ENCODE results near the gene DSTYK.
"Not testable (repeated sequence)": the region's sequence is repeated elsewhere in the genome, so short reads cannot be mapped to it uniquely, and the experiment has no call there.

Gene DSTYK

DNA sequence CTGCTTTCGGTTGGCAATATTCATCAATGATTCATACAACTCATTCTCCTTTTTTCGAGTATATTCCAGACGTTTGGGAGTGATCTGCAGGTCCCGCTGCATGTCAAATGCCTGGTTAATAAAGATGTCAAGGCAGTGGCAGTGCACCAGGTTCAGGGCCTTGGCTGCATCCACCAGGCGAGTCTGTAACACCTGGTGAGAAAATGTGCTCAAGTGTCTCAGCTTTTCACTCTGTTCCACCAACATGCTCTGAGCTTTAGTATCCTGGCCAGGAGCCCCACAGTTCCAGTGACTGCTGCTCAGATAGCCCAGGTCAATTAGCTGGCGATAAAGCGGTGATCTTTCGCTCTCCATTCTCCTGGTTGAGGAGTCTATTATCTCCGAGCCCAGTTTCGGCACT is 42.3 kb downstream of the DSTYK start:
- no peak for DNase-seq

DNA sequence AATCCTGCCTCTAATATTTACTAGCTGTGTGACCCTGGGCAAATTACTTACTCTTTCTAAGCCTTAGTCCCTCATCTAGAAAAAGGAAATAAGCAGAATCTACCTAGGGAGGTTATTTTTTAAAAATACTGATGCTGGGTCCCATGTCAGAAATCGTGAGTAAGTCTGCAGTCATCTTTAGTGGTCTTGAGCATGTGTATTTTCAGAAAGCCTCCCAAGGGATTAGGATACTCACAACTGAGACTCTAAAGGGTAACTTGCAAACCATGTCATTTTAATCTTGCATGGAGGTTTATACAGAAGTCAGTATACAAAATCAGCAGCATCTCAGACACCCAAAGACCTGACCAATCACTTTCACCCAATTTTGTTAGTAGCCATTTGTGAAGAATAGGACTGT is 43.2 kb downstream of the DSTYK start:
- no peak for DNase-seq

DNA sequence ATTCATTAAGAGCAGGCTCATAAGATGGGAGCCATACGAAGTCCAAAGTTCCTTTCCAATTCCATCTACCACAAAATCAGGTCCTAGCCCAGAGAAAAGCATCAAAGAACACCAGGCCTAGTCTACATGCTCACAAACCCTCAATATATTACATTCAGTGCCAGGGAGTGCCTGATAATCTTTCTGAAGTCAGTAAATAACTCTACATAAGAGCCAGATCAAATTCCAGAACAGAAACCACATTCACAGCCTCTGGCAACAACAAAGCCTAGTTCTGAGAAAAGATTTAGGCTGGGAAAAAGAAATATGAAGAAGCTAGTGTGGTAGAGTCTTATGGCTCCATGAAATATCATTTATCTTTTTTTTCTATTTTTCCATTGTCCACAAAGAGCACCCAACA is 49.2 kb downstream of the DSTYK start:
- no peak for DNase-seq

DNA sequence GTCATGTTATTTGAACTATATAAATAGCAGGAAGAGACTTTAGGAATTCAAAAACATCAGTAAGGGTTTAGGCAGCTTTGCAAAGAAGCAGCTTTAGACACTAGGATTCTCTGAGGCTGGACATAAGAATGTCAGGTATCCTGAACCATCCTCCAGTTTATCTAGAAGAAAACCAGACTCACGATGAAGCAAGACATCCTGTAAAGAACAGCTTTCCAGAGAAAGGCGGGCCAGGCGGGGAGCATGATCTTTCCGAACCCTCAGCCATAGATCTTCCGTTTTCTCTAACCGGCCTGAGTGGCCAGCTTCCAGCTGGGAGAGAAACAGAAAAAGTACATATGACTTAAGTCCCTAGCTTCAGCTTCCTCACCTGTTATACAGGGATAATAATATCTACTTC is 50.4 kb downstream of the DSTYK start:
- no peak for DNase-seq

DNA sequence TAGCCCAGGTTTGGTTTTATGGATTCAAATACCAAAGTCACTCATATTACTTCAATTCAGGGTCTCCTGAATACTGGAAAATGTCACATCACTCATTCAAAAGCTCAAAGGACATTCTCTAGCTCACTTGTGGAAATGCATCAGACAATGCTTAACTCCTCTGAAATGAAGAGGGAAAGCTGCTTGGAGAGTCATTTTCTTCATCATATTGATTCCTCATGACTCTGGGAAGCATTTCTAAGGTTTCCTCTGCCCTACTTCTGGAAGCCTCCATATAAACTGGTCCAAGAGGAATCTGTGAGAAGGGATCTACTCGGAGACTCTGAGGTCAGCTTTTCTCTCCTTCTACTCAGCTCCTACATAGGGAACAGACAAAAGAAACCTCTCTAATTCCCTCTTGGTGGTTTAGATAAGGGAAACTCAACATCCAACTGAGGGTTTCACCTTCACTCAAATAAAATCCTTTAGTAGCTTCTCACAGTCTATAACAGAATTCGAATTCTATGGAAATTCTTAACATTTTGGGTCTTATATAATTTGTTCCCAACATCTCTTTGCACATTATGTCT is 53.4 kb downstream of the DSTYK start:
- no peak for DNase-seq

DNA sequence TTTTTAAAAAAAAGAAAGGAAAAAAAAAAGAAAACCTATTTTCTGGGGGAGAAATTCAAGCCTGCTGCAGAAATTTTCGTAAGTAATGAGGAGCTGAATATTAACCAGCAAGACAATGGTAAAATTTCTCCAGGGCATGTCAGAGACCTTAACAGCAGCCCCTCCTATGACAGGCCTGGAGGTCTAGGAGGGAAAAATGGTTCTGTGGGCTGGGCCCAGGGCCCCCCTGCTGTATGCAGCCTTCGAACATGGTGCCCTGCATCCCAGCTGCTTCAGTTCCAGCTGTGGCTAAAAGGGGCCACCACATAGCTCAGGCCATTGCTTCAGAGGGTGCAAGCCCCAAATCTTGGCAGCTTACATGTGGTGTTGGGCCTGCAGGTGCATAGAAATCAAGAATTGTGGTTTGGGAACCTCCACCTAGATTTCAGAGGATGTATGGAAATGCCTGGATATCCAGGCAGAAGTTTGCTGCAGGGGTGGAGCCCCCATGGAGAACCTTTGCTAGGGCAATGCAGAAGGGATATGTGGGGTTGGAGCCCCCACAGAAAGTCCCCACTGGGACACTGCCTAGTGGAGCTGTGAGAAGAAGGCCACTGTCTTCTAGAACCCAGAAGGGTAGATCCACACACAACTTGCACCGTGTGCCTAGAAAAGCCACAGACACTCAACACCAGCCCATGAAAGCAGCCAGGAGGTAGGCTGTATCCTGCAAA is 55.7 kb downstream of the DSTYK start:
- not testable (repeated sequence) for DNase-seq

DNA sequence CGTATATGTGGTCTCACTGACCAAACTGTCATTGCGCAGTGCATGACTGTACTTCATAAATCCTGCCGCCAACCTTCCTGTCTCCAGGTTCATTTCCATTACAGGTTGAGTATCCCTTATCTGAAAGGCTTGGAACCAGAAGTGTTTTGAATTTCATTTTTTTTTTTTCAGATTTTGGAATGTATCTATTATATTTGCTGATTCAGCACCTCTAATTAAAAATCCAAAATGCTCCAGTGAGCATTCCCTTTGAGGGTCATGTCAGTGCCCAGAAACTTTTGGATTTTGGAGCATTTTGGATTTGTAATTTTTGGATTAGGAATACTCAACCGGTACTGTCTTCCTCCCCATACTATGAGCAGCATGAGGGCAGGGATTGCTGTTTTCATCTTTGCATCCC is 59.0 kb downstream of the DSTYK start:
- DNase-seq = no peak

DNA sequence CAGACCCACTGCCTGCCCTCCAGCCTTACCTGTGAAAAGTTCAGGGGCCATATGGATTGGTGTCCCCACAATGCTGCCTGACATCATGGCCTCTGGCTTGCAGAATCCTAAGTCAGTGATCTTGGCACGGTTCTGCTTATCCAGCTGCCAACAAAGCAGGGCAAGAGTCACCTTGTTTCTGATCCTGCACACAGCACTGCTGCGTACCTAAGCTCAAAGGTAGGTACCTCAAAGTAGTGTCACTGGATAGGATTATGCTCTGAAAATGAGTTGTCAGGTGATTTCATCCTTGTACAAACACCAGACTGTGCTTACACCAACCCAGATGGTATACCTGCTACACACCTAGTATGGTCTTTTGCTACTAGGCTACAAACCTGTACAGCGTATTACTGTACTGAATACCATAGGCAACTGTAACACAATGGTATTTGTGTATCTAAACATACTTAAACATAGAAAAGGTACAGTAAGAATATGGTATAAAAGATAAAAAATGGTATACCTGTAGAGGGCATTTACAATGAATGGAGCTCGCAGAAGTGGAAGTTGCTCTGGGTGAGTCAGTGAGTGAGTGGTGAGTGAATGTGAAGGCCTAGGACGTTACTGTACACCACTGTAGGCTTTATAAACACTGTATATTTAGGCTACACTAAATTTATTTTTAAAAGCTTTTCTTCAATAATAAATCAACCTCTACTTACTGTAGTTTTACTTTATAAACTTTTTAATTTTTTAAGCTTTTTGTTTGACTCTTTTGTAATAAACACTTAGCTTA is 60.7 kb downstream of the DSTYK start:
- no peak for DNase-seq

DNA sequence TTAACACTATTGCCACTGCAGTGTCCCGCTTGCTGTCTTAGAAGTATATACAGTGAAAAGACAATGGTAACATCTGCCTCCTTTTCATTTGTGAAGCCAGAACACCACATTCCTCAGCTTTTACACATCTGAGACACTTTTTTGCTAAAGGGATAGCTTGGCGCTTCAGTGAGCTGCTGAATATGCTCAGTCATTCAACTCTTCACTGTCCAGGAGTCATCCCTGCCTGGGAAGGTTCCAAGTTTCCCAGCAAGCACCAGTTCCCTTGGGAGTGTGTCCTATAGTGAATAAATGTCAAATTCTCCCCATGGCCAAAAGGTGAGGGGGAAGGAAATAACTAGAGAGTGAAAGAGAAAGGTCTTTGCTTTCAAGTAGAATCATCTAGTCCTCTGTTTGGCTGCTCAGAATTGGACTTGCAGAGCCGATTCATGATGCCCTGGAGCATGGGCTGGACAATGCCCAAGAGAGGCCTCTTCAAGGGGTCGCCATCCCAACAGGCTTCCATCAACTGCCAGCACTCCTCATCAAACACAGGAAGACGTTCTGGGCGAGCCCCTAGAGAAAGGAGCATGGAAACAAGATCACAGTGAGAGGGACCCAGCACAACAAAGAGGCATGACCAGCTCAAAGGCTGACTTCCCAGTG is 64.2 kb downstream of the DSTYK start:
- DNase-seq = no peak

DNA sequence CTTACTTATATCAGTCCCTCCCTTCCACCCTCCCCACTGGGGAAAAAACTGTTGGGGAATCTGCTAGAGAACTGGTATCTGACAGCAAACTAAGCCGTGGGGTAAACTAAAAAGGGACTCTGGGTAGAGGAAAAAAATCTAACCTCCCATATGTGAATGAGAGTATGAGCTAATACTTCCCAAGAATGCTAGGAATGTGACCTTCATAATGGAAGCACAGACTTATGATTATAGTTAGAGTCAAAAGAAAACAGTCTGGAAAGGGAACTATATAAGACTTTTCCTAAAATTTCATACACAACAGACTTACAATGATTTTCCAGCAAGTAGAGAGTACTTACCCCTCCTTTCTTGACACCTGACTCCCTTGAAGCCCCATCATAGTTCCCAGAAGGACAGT is 66.8 kb downstream of the DSTYK start:
- DNase-seq = no peak

DNA sequence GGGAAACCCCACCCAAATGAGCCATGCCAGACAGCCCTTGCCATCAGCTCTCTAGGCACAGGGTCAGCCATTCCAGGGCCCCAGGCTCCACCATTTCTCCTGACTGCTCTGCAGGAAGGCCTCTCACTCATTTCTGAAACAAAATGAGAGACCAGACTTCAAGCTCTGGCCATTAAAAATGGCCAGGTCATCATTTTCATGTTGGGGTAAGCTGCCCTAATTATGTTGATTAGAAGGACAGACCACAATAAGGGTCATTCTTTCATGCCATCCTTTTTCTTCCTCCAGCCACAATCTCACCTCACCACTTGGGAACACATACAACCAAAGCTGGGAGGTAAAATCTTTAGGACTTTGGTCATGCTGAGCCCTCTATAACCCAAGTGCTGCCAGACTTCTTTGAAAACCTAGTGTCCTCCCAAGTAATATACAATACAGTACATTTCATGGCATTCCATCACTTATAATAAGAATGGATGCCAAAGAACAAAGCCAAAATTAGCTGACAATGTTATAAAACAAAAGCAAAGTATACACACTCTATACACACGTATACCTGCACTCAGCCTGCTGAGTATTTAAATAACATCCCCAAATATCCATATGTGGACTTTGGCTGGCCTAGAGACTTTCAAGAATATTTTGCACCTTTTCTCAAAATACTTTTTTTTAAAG is 67.3 kb downstream of the DSTYK start:
- no peak for DNase-seq

DNA sequence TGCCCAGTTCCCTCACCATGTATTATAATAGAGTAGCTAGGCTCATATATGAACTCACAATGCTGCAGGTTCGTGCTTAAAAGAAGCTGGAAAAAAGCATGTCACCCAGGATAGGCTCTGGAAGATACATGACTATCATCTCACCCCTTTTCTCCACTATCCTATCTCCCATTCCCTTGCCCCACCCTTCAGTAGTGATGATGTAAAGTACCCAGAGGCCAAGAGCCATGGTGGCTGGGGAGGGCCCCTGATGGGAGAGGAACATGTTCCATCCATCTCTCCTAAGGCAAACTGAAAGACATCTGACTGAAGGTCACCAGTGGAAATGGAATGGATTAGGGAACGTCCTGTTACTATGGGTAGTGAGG is 69.4 kb downstream of the DSTYK start:
- no peak for DNase-seq

DNA sequence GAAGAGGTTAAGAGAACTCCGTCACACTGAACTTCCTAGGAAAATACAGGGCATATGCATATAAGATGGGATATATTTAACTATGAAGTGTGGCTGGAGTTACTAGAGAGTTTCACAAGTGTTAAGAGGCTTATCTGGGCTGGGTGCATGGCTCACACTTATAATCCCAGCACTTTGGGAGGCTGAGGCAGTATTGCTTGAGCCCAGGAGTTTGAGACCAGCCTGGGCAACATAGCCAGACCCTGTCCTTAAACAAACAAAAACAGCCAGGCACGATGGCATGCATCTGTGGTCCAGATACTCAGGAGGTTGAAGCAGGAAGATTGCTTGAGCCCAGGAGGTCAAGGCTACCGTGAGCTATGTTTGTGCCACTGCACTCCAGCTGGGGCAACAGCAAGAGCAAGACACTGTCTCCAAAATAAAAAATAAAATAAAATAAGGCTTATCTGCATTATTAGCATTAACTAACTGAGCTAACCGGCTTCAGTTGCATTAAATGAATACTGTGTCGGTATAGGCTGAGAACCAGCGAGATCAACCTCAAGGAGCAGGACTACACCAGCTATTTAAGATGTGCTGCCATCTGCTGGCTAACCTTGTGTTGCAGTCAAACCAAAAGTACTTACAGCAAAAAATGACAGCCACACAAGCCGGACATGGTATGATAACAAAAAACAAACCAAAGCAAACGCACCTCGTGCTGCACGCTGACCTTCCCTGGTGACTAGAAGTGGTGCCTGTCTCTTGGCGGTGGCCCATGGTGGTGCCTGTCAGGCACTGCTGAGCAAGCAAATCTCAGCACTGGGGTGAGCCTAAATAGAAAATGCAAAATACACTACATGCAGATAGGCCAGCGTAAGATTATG is 70.0 kb downstream of the DSTYK start:
- peak; percentile 78 for DNase-seq

DNA sequence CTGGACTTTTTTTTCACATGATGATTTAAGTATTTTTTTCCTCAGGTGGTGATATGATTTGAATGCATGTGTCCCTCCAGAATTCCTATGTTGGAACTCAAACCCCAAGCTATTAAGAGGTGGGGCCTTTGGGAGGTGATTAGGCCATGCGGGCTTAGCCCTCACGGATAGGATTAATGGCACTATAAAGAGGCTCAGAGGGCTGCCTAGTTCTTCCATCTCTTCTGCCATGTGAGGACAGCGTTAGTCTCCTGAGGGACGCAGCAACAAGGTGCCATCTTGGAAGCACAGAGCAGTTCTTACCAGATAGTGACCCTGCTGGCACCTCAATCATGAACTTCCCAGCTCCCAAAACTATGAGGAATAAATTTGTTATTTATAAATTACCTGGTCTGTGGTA is 71.4 kb downstream of the DSTYK start:
- no peak for DNase-seq

DNA sequence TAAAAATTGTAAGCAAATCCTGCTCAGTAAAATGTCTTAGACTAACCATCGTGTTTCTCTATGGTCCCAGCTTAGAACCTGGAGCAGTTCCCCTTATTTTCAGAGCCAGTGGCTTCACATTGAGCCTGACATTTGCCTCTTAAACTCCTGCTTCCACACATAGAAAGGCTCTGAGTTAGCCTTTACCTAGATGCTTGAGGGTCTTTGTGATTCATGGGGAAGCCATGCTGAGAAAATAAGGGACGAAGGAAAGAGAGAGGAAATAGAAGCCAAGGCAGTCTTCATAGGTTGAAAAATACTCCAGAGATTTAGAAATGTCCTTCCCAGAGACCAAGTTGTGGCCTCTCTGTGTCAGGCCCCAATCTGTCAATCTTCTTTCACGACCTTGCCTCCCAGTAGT is 73.6 kb downstream of the DSTYK start:
- DNase-seq = no peak

DNA sequence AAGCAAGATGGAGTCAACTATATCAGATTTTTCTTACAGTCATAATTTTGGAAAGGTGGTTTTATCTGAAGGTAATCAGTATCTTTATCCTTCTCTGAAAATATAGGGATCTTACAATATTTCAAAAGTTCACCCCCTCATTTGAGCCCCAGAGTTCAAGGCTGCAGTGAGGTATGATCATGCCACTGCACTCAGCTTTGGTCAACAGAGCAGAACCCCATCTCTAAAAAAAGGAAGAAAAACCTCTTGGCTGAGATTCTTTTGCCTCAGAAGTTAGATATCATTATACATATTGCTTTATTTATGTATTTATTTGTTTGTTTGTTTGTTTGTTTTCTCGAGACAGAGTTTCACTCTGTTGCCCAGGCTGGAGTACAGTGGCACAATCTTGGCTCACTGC is 78.2 kb downstream of the DSTYK start:
- DNase-seq = no peak

DNA sequence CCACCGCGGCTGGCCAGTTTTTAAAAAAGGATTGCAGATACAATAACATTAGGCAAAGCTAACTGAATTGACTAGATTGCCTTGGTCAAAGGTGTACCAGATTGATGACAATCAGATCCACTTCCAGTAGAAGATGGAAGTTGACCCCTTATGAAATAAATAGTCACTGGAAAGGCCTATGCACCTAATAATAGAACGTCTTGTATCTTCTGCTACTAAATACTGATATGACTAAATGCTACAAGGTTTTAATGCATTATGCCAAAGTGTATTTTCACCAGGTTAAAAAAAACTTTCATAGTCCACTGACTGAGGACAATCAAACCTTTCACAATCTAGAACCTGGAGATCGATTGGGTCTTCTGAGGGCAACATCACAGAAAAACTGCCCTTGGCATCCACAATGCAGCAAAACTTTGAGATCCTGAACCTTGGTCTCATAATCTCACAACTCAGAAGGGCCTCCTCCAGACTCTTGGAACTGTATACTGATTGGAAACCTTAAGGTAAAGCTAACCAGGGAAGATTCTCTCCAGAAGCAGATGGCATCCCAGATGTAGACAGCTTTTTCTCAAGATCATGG is 82.0 kb downstream of the DSTYK start:
- no peak for DNase-seq

DNA sequence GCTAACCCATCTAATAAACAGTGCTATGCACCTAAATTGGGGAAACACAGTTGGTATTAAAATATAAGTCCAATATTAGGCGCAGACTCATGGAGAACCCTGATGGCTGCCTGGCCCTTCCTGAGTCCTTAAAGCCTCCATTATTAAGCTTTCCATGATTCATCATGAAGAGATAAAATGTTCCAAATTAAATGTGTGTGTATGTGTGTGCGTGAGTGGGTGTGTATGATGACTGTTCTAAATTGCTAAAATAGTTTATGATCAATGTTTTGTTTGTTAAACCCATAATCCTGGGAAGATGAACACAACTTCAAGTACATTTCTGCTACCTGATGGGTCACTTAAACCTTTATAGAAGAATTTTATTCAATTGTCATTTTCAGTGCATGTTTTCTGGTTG is 83.5 kb downstream of the DSTYK start:
- no peak for DNase-seq

DNA sequence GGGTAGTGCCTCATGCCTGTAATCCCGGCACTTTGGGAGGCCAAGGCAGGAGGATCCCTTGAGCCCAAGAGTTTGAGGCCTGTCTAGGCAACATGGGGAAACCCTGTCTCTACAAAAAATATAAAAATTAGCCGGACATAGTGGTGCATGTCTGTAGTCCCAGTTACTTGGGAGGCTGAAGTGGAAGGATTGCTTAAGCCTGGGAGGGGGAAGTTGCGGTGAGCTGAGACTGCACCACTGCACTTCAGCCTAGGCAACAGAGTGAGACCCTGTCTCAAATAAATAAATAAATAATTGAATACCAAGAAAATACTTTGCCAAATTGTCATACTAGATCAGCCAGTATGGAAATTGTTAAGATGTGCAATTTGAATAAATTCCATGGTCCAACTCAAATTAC is 83.9 kb downstream of the DSTYK start:
- DNase-seq = no peak

DNA sequence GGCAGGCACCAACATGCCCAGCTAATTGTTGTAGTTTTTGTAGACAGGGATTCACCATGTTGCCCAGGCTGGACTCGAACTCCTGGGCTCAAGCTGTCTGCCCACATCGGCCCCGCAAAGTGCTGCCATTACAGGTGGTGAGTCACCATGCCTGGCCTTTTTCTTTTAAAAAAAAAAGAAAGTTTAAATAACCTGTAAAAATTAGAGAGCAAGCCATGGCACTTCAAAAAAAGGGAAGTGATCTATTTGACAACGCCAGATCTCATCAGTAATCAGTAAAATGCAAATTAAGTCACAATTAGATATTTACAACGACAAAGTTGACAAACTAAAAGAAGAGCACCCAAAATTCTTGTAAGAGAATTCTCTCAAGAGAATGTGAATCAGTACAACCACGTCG is 86.8 kb downstream of the DSTYK start:
- no peak for DNase-seq

DNA sequence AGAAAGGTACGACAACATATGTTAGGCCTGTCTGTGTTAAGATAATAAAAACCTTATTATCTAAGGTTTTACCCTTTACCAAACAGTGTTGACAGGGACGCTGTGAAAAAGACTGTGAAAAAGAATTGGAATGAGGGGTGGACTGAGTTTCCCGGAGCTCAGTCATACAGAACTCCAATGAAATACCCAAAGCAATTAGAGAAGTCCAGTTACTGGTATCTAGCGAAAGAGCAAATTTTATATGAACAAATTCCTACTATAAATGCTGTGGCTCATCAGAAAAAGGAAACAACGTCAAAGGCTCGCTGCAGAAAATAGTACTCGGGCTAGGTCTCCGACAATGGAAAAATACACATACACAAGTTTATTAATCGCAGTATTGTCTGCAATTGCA is 89.0 kb downstream of the DSTYK start:
- DNase-seq = no peak
